Measurements from ENCODE around the gene NACC2. TPM values are rescaled to one million over a fixed set of nuclear protein-coding genes. Genes with fewer than 3 reads are reported as not detected.

Gene NACC2
- total RNA-seq, 1 donor from 2014 or later = 34.0 TPM

- no peak overlapping the region for H3K27ac Mint-ChIP-seq (ENCODE audit: unreplicated experiment)
Measured at GRCh38 chr9:136046554-136046920, 48.6 kb downstream of the NACC2 start.

GRCh38 chr9:136045595-136046553 is 49.2 kb downstream of the NACC2 start:
- Mint-ChIP-seq H3K4me1 (ENCODE audit: low read depth, unreplicated experiment) (peaks cover 2% of the 10 kb centered on the region), H3K9me3 (ENCODE audit: unreplicated experiment) (no peaks in the 10 kb centered on the region), H3K27me3 (ENCODE audit: low read depth, unreplicated experiment) (no peaks in the 10 kb centered on the region), H3K36me3 (ENCODE audit: low read depth, unreplicated experiment) (peaks cover 6% of the 10 kb centered on the region), H3K4me3 (ENCODE audit: unreplicated experiment) (no peak overlapping the region), H3K27ac (ENCODE audit: unreplicated experiment) (no peak overlapping the region)
- Histone ChIP-seq H3K4me2 (ENCODE audit: low read length) (no peak overlapping the region), H3K27me3 (ENCODE audit: insufficient read depth, low read length) (no peaks in the 10 kb centered on the region), H3K36me3 (ENCODE audit: insufficient read depth, low read length) (no peaks in the 10 kb centered on the region), H3K9me3 (ENCODE audit: insufficient read depth, low read depth, low read length) (no peaks in the 10 kb centered on the region), H3K27ac (ENCODE audit: low read depth, low read length) (no peak overlapping the region), H3K79me2 (ENCODE audit: insufficient read depth, low read length) (peaks cover 70% of the 10 kb centered on the region), H4K20me1 (ENCODE audit: insufficient read depth, low read length) (peaks cover 90% of the 10 kb centered on the region), H3K4me1 (ENCODE audit: insufficient read depth, low read length) (peaks cover 9% of the 10 kb centered on the region), H3K9ac (ENCODE audit: low read length) (no peak overlapping the region), H3K4me3 (ENCODE audit: insufficient read depth, low read depth, low read length) (no peak overlapping the region), H2AFZ (ENCODE audit: low read depth, low read length) (no peak overlapping the region)
- TF ChIP-seq, protein P1, sequence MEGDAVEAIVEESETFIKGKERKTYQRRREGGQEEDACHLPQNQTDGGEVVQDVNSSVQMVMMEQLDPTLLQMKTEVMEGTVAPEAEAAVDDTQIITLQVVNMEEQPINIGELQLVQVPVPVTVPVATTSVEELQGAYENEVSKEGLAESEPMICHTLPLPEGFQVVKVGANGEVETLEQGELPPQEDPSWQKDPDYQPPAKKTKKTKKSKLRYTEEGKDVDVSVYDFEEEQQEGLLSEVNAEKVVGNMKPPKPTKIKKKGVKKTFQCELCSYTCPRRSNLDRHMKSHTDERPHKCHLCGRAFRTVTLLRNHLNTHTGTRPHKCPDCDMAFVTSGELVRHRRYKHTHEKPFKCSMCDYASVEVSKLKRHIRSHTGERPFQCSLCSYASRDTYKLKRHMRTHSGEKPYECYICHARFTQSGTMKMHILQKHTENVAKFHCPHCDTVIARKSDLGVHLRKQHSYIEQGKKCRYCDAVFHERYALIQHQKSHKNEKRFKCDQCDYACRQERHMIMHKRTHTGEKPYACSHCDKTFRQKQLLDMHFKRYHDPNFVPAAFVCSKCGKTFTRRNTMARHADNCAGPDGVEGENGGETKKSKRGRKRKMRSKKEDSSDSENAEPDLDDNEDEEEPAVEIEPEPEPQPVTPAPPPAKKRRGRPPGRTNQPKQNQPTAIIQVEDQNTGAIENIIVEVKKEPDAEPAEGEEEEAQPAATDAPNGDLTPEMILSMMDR (IDR thresholded peaks at IDR 0.05; ENCODE audit: insufficient read depth, low read depth, low read length) = no peak
- TF ChIP-seq EZH2 (IDR thresholded peaks at IDR 0.05; ENCODE audit: insufficient read depth, low read length) = no peak
- FAIRE-seq = no peak
- no peak for DNase-seq (ENCODE audit: low read depth)

More at GRCh38 chr9:136046554-136046920, 48.6 kb downstream of the NACC2 start:
- H2AFZ ChIP-seq (ENCODE audit: low read depth, low read length) = no peak overlapping the region
- H3K27me3 ChIP-seq (ENCODE audit: insufficient read depth, low read length) = no peaks in the 10 kb centered on the region
- TF ChIP-seq EZH2 (IDR thresholded peaks at IDR 0.05; ENCODE audit: insufficient read depth, low read length) = no peak
- TF ChIP-seq, protein P1 (IDR thresholded peaks at IDR 0.05; ENCODE audit: insufficient read depth, low read depth, low read length) = no peak
- peaks cover 6% of the 10 kb centered on the region for H3K36me3 Mint-ChIP-seq (ENCODE audit: low read depth, unreplicated experiment)
- no peak overlapping the region for H3K27ac ChIP-seq (ENCODE audit: low read depth, low read length)
- H3K9me3 ChIP-seq (ENCODE audit: insufficient read depth, low read depth, low read length) = no peaks in the 10 kb centered on the region
- no peaks in the 10 kb centered on the region for H3K36me3 ChIP-seq (ENCODE audit: insufficient read depth, low read length)
- peaks cover 14% of the 10 kb centered on the region for H3K4me1 ChIP-seq (ENCODE audit: insufficient read depth, low read length)
- DNase-seq (ENCODE audit: low read depth) (no peak), FAIRE-seq (no peak)
- no peak overlapping the region for H3K4me3 ChIP-seq (ENCODE audit: insufficient read depth, low read depth, low read length)
- H3K4me3 Mint-ChIP-seq (ENCODE audit: unreplicated experiment) = no peak overlapping the region
- no peaks in the 10 kb centered on the region for H3K9me3 Mint-ChIP-seq (ENCODE audit: unreplicated experiment)
- peaks cover 68% of the 10 kb centered on the region for H3K79me2 ChIP-seq (ENCODE audit: insufficient read depth, low read length)
- H3K9ac ChIP-seq (ENCODE audit: low read length) = no peak overlapping the region
- H3K4me2 ChIP-seq (ENCODE audit: low read length) = no peak overlapping the region
- peaks cover 83% of the 10 kb centered on the region for H4K20me1 ChIP-seq (ENCODE audit: insufficient read depth, low read length)
- H3K4me1 Mint-ChIP-seq (ENCODE audit: low read depth, unreplicated experiment) = peaks cover 2% of the 10 kb centered on the region
- H3K27me3 Mint-ChIP-seq (ENCODE audit: low read depth, unreplicated experiment) = no peaks in the 10 kb centered on the region

All from astrocyte (in vitro differentiated cells and primary cell).